HG03103 (cell line): ENCODE results near the gene GTF2H2.
"Not testable (repeated sequence)": the region's sequence is repeated elsewhere in the genome, so short reads cannot be mapped to it uniquely, and the experiment has no call there.

ENCODE experiments used
- ATAC-seq: cut with Tn5 transposase; IDR thresholded peaks from one replicate; pipeline ENCODE4 v1.9.1; 2021; ENCODE audit warnings: low read depth; ENCODE audit not compliant: unreplicated experiment

GTF2H2 gene

DNA sequence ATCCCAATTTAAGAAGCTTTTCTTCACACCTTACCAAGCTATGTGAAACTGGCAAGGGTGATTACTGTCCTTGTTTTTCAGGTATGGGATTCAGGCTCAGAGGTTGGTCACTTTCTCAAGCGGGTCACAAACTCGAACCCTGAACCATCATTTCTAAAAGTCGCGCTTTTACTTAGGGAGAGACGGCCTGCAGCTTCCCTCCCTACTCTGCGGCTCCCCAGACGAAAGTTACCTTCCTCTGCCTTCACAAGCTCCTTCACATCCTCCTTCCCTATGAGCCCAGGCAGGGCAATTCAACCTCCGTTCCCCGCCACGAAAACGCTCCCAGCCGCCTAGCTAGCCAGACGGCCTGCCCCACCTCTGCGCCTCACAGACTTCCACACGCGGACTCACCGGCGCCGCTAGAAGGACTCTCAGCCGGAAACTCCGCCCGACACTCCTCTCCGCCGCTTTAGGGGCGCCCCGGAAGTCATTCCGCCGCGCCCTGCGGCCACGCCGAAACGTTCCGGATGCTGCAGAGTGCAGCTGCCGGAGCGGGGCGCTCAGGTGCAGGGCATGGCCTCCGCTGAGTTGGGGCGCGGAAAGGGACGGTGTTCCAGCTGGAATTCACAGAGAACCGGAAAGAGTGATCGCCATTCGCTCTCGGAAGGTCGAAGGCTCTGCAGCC, at the start of gene GTF2H2:
TSS of gene GTF2H2 (minus strand) at position 415 of the 667 bp plus-strand sequence. CDS start 4,913 bp downstream, outside the sequence.
- ATAC-seq, result peak; percentile 95

DNA sequence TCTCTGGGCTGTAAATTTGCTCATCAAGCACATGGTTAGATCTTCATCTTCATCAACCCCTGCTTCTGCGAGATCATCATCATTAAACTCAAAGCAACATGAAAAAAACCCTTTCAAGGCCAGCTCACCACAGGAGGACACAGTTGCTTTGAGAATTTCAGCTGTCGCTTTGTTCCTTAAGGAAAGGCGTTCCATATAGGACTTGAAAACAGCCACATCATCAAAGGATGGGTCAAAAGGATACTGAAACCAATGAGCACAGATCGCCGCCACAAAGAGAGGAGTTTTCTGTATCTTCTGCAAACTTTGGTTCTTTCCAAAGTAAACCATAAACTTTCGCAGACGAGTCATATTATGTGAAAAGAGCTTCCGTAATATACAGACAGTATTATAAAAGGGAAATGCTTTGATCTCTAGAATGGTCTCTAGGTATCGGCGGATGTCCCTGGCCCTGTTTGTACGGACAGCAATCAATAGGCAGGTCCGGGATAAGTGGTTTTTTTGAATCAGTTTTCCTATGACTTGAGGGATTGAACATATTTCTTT, 42.3 kb upstream of the GTF2H2 start:
- ATAC-seq, result not testable (repeated sequence)

DNA sequence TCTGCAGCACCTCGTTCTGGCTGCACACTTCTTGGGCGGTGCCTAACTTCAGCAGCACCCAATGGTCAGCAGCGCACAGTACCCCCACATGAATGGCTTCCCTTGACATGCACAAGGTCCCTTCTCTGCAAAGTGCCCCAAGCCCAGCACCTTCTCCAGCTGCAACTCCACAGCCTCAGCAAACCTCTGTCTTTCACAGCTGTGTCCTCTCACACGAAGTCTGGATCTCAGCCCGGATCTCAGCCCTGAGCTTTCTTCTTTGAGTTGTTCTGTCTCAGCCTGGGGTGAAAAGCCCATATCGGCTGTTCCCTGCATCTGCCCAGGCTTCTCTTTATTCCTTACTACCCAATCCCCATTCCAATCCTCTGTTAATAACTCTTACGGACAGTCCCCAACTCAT, 32.5 kb upstream of the GTF2H2 start:
- ATAC-seq, result not testable (repeated sequence)

DNA sequence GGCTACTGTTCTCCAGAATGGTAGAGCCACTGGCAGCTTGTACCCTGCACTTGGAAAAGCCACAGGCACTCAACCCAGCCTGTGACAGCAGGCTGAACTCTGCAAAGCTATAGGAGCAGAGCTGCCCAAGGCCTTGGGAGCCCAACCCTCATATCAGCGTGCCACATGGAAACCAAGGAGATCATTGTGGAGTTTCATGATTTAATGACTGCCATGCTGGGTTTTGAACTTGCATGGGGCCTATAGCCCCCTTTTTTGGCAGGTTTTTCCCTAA, 30.4 kb upstream of the GTF2H2 start:
- not testable (repeated sequence) for ATAC-seq

DNA sequence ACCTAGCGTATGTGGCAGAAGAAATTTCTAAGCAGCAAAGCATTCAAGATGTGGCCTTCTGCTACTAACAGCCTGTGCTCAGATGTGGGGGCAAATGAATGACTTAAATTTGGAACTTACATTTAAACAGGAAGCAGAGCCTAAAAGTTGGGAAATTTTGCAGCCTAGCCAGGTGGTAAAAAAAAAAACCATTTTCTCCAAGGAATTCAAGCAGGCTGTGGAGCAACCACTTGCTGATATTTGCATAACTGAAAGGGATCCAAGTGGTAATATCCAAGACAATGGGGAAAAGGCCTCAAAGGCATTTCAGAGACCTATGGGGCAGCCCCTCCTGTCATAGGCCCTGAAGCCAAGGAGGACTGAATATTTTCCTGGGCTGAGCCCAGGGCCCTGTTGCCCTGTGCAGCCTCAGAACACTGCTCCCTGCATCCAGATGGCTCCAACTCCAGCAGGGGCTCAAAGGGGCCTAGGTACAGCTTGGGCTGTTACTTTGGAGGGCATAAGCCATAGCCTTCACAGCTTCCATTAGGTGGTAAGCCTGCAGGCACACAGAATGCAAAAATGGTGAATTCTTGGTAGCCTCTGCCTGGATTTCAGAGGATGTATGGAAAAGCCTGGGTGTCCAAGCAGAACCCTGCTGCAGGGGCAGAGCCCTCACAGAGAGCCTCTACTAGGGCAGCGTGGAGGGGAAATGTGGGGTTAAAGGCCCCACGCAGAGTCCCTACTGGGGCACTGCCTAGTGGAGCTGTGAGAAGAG, 29.9 kb upstream of the GTF2H2 start:
- not testable (repeated sequence) for ATAC-seq

DNA sequence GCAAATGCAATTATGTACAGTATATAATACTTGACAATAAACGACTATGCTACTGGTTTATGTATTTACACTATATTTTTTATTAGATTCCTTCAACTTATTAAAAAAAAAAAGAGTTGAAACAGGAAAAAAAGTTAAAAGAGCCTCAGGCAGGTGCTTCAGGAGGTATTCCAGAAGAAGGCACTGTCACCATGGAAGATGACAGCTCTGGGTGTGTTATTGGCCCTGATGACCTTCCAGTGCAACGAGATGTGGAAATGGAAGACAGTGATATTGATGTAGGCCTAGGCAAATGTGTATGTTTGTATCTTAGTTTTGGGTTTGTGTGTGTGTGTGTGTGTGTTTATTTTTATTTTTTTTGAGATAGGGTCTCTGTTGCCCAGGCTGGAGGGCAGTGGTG, 22.3 kb upstream of the GTF2H2 start:
- ATAC-seq, result not testable (repeated sequence)

DNA sequence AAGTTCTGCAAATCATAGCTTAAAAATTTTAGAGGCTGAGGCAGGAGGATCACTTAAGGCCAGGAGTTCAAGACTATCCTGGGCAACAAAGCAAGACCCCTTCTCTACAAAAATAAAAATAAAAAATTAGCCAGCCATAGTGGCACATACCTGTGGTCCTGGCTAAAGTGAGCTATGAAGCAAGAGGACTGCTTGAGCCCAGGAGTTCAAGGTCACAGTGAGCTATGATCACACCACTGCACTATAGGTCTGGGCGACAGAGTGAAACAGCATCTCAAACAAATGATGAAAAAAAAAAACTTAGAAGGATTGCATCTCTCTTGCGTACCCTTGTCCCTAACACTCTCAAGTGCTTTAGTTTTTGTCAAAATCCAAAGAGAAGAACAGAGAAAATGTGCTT, 21.3 kb upstream of the GTF2H2 start:
- ATAC-seq, result not testable (repeated sequence)

DNA sequence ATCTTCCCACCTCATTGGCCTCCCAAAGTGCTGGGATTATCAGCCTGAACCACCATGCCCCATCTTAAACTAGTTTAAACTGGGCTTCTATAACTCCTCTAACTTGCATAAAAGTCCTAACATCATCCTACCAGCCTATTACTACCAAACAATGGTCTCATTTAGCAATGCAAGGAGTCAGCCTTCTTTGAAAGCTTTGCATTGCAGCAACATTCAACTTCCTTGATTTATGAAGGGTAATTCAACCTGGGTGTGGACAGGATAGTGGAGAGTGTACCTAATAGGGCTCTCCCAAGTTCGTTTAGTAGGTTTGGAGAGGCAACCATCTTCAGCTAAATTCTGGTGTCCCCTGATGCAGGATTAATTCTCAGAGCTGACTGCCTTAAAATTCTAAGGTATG, 18.7 kb upstream of the GTF2H2 start:
- not testable (repeated sequence) for ATAC-seq

DNA sequence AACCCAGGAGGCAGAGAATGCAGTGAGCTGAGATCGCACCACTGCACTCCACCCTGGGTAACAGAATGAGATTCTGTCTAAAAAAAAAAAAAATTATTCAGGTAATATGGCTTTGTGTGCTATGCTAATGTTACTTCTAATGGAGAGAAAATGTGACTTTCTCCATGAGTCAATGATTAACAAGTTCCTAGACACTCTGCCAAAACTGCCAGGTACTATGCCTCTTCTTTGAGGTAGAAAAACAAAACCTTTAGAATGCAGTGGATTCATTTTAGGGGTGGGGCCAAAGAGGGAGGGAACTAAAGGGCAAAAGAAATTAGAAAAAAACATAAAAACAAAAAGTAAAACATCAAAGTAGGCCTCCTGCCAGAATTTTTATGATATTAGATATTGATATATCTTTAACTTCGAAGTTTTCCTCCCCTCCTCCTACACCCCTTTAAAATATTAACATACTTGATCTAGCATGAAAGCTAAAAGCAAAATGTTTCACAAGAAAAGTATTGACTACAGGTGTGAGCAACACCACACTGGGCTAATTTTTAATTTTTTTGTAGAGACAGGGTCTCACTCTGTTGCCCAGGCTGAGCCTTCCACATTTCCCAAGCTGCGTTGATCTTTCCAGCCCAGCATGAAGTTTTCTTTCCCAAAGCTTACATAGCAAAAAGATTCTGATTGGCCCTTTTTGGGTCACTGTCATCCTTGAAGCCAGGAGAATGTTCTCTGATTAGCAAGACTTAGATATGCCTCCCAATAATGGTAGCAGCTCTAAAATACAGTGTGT, 17.0 kb upstream of the GTF2H2 start:
- ATAC-seq, result not testable (repeated sequence)

DNA sequence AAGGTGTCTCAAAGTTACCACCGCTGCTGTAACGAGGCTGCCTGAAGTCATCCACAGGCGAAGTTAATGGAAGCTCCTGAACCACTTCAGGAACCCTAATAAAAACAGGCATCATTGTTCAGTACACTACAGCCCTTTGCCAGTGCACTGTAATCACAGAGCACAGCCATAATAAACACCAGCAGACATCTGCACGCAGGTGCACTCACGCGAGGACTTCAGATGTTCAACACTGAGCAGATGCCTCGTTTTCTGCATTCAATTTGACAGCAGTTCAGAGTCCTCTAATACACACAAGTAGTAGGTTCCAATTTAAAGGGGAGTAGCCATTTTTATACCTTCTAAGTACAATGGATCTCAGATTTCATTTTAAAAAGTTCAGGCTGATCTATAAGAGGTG, 15.4 kb upstream of the GTF2H2 start:
- ATAC-seq, result not testable (repeated sequence)

DNA sequence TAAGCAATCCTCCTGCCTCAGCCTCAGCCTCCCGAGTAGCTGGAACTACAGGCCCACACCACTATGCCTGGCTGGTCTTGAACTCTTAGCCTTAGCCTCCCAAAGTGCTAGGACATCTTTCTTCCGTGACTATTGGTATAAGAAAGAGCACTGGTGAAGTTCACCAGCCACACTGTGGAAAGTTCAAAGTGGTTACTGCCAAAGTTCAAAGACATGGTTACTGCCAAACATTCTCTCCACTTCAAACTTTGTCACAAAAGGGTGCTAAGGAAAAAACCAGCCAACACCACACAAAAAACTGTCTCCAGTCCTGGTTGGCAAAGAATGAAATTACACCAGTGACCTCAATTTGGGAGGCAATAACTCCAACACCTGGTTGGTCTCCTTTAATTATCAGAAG, 14.9 kb upstream of the GTF2H2 start:
- ATAC-seq, result not testable (repeated sequence)

DNA sequence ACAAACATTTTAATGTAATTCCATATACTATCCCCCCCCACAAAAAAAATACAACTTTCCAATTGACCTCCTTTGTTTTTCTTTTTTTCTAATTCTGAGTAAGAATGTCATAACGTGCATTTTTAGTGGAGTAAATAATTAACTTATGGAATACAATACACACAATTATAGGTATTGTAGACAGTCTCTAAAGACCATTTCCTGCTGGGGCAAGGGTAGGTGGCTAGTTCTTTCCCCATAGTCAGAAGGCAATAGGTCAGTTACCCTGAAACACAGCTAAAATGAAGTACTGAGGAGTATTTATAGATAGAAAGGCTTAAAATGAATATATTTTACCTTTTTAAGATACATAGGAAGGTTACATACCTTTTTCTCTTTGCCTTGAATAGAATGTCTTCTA, 6.2 kb downstream of the GTF2H2 start:
- ATAC-seq, result not testable (repeated sequence)

DNA sequence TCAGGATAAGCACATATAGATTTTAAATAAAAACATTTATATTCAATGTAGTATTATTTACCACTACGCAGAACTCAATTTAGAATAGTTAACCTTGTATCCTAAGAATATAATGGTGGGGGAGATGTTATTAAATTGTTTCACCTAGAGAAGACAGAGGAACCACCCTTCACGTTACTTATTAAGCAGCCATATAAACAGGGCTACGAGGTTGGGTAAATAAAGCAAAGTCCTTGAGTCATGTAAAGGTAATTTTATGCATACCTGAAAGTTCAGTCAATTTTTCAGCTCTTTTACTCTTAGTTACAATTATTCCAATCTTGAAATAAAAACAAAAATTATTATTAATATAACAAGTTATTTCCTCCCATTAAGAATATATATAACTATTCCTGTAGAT, 8.1 kb downstream of the GTF2H2 start:
- not testable (repeated sequence) for ATAC-seq

DNA sequence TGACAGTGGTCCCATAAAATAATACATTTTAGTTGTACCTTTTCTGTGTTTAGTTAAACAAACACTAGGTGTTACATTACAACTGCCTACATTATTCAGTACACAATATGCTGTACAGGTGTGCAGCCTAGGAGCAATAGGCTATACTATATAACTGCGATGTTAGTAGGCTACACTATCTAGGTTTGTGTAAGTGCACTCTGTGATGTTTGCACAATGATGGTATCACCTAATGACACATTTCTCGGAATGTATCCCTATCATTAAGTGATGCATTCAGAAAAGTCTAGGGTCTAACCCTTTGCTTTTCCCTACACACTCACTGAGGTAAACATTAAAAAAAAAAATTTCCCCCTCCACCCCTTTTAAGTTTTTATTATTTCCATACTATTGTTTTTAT, 22.7 kb downstream of the GTF2H2 start:
- not testable (repeated sequence) for ATAC-seq

DNA sequence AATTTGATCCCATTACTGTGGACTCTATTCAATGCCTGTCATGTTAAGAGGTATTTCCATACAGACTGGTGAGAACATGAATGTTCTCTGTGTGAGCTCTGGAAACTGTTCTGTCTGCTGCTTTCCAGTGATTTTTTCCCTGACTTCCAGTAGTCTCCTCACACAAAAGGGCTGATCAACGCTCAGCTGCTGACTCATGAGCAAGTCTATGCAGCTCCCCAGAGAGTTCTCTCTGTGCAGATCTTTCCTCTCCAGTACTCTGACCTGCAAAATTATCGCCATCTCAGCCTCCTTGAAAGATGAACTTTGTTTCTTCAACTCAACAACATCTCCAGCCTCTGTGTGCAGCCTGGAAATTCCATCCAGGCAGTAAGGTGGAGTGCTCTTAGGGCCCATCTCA, 23.3 kb downstream of the GTF2H2 start:
- not testable (repeated sequence) for ATAC-seq

DNA sequence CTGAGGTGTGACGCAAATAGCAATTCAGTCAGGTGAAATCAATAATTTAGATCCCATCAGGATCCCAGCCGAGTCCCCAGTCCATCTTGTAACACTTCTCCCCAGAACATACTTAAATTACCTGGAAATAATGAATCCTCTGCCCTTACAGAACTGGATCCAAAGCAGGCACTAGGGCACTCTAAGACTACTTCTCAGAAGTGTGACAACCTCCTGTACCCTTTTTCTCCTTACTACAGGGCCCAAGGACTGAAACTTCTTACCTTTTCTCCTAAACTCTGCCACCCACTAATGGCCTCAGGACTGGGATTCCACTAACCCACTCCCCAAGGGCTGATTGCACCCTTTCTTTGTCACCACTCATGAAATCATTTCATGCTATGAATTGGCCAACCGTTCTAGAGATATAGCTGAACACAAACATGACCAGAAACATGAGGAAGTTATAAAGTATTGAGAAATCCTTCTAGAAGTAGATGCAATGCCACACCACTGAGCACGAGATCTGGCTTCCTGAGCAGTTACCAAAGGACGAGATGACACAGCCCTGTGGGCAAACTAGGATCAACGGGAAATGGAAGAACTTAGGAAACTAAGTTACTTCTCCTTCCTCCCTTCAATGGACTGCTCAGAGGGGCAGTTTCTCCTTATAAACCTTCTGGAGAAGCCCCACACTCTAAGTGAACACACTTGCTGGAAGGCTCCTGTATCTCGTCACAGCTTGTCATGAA, 36.3 kb downstream of the GTF2H2 start:
- ATAC-seq, result not testable (repeated sequence)

DNA sequence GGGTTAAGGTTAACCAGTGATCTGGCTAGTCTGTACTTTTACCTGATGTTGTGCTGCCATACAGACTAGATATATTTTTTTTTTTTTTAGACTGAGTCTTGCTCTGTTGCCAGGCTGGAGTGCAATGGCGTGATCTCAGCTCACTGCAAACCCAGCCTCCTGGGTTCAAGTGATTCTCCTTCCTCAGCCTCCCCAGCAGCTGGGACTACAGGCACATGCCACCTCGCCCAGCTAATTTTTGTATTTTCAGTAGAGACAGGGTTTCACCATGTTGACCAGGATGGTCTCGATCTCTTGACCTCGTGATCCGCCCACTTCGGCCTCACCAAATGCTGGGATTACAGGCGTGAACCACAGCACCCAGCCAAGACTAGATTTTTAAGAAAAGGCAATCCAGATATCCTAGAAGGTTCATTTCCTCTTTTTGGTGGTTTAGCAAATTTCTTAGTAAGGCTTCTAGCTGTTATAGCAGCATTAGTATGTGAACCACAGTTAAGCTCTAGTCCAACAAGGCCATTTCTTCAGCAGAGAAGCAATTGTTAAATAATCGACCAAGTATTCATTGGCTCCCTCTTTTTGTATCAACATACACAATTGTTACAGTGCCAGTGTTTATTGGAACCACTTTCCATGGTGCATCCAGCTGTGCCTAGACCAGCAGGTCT, 42.1 kb downstream of the GTF2H2 start, which contains the start of gene NAIP:
TSS of gene NAIP (minus strand) at position 51 of the 665 bp plus-strand sequence. CDS start 12,424 bp downstream, outside the sequence.
- ATAC-seq, result not testable (repeated sequence)

DNA sequence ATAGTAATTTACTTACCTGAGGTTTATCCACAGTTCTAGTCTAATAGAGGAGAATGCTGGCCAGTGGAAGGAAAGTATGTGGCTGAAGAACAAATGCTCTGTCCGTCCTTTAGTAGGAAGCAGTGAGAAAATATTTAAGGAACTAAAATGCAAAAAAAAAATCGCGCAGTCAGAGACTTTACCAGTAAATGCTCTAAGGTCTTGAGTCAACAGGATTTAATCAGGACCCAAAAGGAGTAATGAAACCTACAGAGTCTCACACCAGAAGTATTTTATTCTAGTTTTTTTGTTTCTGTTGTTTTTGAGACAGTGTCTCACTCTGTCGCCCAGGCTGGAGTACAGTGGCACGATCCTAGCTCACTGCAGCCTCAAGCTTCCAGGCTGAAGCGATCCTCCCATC, 46.8 kb downstream of the GTF2H2 start:
- not testable (repeated sequence) for ATAC-seq

DNA sequence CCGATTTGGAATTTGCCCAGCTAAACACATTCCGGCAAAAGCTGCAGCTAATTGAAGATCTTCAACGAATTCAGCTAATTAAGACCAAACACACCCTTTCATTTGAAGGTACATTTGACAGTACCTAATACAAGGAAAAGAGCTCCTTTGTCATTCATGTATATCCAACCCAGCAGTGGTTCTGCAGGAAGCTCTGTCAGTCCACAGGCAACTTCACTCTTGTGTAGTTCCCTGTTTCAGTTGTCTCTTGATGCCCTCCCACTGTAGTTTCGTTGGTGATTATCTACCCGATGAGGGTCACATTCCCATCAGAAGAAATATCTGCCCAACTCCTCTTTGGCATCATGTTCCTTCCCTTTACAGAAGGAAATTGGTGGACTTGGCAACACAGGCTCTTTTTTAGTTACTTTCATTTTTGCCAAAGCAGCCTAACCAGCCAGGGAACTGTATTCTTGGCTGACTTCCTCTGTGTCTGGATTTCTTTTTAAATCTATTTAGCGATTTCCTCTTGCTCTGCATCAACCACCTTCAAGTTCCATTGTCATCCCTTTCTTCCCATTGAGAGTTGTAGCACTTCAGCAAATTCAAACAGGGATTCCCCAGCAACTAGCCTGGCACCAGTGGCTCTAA, 49.0 kb downstream of the GTF2H2 start:
- ATAC-seq, result not testable (repeated sequence)
